ENCODE measurements around the gene CNOT3.

The CNOT3 gene

GRCh38 chr19:54152267-54152666 is 14.7 kb downstream of the CNOT3 start:
- no peak for TF ChIP-seq CTCF (conservative IDR thresholded peaks at IDR 0.05; ENCODE audit: low read depth, low read length)
- no peak for DNase-seq (ENCODE audit: low read depth)
- no peak overlapping the region for H3K4me3 ChIP-seq (ENCODE audit: low read length)

GRCh38 chr19:54152878-54153524 is 15.4 kb downstream of the CNOT3 start:
- DNase-seq (ENCODE audit: low read depth): no peak
- no peak overlapping the region for H3K4me3 ChIP-seq (ENCODE audit: low read length)
- TF ChIP-seq CTCF (conservative IDR thresholded peaks at IDR 0.05; ENCODE audit: low read depth, low read length): no peak

- no peak for TF ChIP-seq CTCF (conservative IDR thresholded peaks at IDR 0.05; ENCODE audit: low read depth, low read length)
- no peak for DNase-seq (ENCODE audit: low read depth)
Measured at GRCh38 chr19:54153731-54154326, 16.3 kb downstream of the CNOT3 start.

GRCh38 chr19:54154603-54155345 is 17.2 kb downstream of the CNOT3 start:
- no peak for DNase-seq (ENCODE audit: low read depth)
- H3K4me3 ChIP-seq (ENCODE audit: low read length): no peak overlapping the region
- no peak for TF ChIP-seq CTCF (conservative IDR thresholded peaks at IDR 0.05; ENCODE audit: low read depth, low read length)

More at GRCh38 chr19:54153731-54154326, 16.3 kb downstream of the CNOT3 start:
- no peak overlapping the region for H3K4me3 ChIP-seq (ENCODE audit: low read length)

- H3K4me3 ChIP-seq (ENCODE audit: low read length): no peak overlapping the region
- DNase-seq (ENCODE audit: low read depth): no peak
- TF ChIP-seq CTCF (conservative IDR thresholded peaks at IDR 0.05; ENCODE audit: low read depth, low read length): peak; percentile 5
Measured at GRCh38 chr19:54155694-54156093, 18.1 kb downstream of the CNOT3 start.

GRCh38 chr19:54156490-54156889 is 18.9 kb downstream of the CNOT3 start:
- no peak for TF ChIP-seq CTCF (conservative IDR thresholded peaks at IDR 0.05; ENCODE audit: low read depth, low read length)
- no peak for DNase-seq (ENCODE audit: low read depth)
- H3K4me3 ChIP-seq (ENCODE audit: low read length): no peak overlapping the region
